K562 (cell line): ENCODE measurements around the gene KCTD1.

Source experiments
- CHD2 ChIP-seq: IDR thresholded peaks from 2 replicates; pipeline ENCODE4 v1.6.1; 2011; ENCODE audit warnings: low read depth, low read length
- CTCF ChIP-seq, 3 experiments: IDR thresholded peaks in 2 of 3; conservative IDR thresholded peaks in 1 of 3; 2 replicates each; pipeline ENCODE4 v1.5.1; 2011 to 2012; ENCODE audit warnings: low read length in 3 of 3, mild to moderate bottlenecking in 3 of 3, control low read depth in 2 of 3, improper control_type of control experiment in 1 of 3, inconsistent platforms in 1 of 3, low read depth in 1 of 3, mixed read lengths in 1 of 3, moderate library complexity in 1 of 3; ENCODE audit not compliant: insufficient read depth in 2 of 3
- HNRNPUL1 ChIP-seq: fragments of 200-400 bp; formaldehyde crosslinking; IDR thresholded peaks from 2 replicates; pipeline ENCODE4 v1.6.1; 2017; ENCODE audit warnings: low read length
- MAFG ChIP-seq: fragments of 450-650 bp; conservative IDR thresholded peaks from 2 replicates; pipeline ENCODE4 v1.6.1; 2016; ENCODE audit warnings: missing genetic modification characterization, missing compliant biosample characterization
- PKNOX1 ChIP-seq: fragments of 450-650 bp; IDR thresholded peaks from 2 replicates; pipeline ENCODE4 v1.6.1; 2016
- POLR2A ChIP-seq: fragments of 450-650 bp; conservative IDR thresholded peaks from 2 replicates; pipeline ENCODE4 v1.6.1; 2016
- REST ChIP-seq, 2 experiments: fragments of 450-650 bp; formaldehyde crosslinking in 1 of 2; IDR thresholded peaks; 2 replicates each; pipeline versions ENCODE4 v1.4.0 to v1.6.1; 2014 to 2020; ENCODE audit warnings: mild to moderate bottlenecking in 2 of 2, borderline replicate concordance in 1 of 2, low read depth in 1 of 2
- RUNX1 ChIP-seq: sonication (generic); IDR thresholded peaks from 2 replicates; pipeline ENCODE4 v1.6.1; 2016; ENCODE audit warnings: antibody characterized with exemption, low read depth
- SMARCB1 ChIP-seq: IDR thresholded peaks from 2 replicates; pipeline ENCODE4 v1.6.1; 2011; ENCODE audit warnings: improper control_type of control experiment, low read depth; ENCODE audit not compliant: insufficient read length
- ZNF140 ChIP-seq: fragments of 250-450 bp; sonication (Bioruptor Pico); IDR thresholded peaks from 2 replicates; pipeline ENCODE4 v1.8.0; 2021; ENCODE audit warnings: moderate library complexity, mild to moderate bottlenecking, inconsistent platforms
- ZNF3 ChIP-seq: fragments of 250-450 bp; sonication (Bioruptor Pico); IDR thresholded peaks from 2 replicates; pipeline ENCODE4 v1.5.0; 2021; ENCODE audit warnings: mild to moderate bottlenecking, moderate library complexity
- ZNF707 ChIP-seq: fragments of 250-450 bp; sonication (Bioruptor Pico); conservative IDR thresholded peaks from 2 replicates; pipeline ENCODE4 v1.8.0; 2022; ENCODE audit warnings: inconsistent platforms, mild to moderate bottlenecking, moderate library complexity
- ZSCAN32 ChIP-seq: fragments of 450-650 bp; formaldehyde crosslinking; IDR thresholded peaks from 2 replicates; pipeline ENCODE4 v1.4.0; 2020; ENCODE audit warnings: mild to moderate bottlenecking, moderate library complexity

GRCh38 chr18:26414901-26415440 is 133.4 kb downstream of the KCTD1 start:
- TF ChIP-seq ZNF3 (no peak), CHD2 (no peak), ZNF707 (no peak), HNRNPUL1 (no peak), ZNF140 (no peak), RUNX1 (no peak), PKNOX1 (no peak), POLR2A (no peak), CTCF (IDR thresholded peaks at IDR 0.05 in 2 of 3, conservative IDR thresholded peaks at IDR 0.05 in 1 of 3; ENCODE audit: insufficient read depth in 2 of 3, low read depth in 1 of 3, low read length in 3 of 3) (no peak), REST (IDR thresholded peaks at IDR 0.05; ENCODE audit: borderline replicate concordance) (no peak), REST (CRISPR knock-in tag; IDR thresholded peaks at IDR 0.05; ENCODE audit: low read depth) (no peak), ZSCAN32 (no peak), SMARCB1 (no peak), MAFG (no peak)
